OCI-LY7 (cell line): ENCODE measurements around the gene EMX2. TPM values are rescaled to one million over a fixed set of nuclear protein-coding genes. Genes with fewer than 3 reads are reported as not detected.

Experiments used
- BruUV-seq: library from RNA; stranded (reverse); fragments of 400-500 nt; replicated peaks from 2 replicates; lab custom pipeline; 2021; lab: Mats Ljungman, UMichigan
- CTCF ChIA-PET: fragments of 300-600 bp; sonication (Branson Sonifier 250); formaldehyde crosslinking; loops from one replicate; lab custom pipeline; 2022; ENCODE audit warnings: antibody characterized with exemption; ENCODE audit not compliant: unreplicated experiment; lab: Charles Lee
- POLR2A ChIA-PET: fragments of 300-600 bp; sonication (Branson Sonifier 250); formaldehyde crosslinking; loops from one replicate; lab custom pipeline; 2022; ENCODE audit warnings: antibody characterized with exemption; lab: Charles Lee
- DNase-seq: peaks from one replicate; pipeline ENCODE4 v3.0.0-alpha.2; 2015; ENCODE audit warnings: low spot score
- H2AFZ ChIP-seq: fragments of 200-600 bp; sonication (generic), shearing (Covaris generic); 2 replicates; pipeline ENCODE4 v1.6.1; 2014; ENCODE audit warnings: mild to moderate bottlenecking, antibody characterized with exemption, low read length, moderate library complexity
- H3K27ac ChIP-seq: fragments of 200-600 bp; sonication (generic); 2 replicates; pipeline ENCODE4 v1.5.1; 2014; ENCODE audit warnings: mixed run types, low read depth, mild to moderate bottlenecking, moderate library complexity, low read length, inconsistent platforms; ENCODE audit not compliant: poor library complexity, severe bottlenecking
- H3K36me3 ChIP-seq: fragments of 200-600 bp; sonication (generic); 2 replicates; pipeline ENCODE4 v1.6.1; 2014; ENCODE audit warnings: mild to moderate bottlenecking, antibody characterized with exemption, low read length, moderate library complexity, mixed read lengths; ENCODE audit not compliant: insufficient read depth
- H3K4me1 ChIP-seq: fragments of 200-600 bp; sonication (generic); 2 replicates; pipeline ENCODE4 v1.5.1; 2014; ENCODE audit warnings: mild to moderate bottlenecking, low read length; ENCODE audit not compliant: insufficient read depth, poor library complexity, severe bottlenecking
- H3K4me2 ChIP-seq: fragments of 200-600 bp; sonication (generic); 2 replicates; pipeline ENCODE4 v1.6.1; 2014; ENCODE audit warnings: mild to moderate bottlenecking, low read length
- H3K4me3 ChIP-seq: fragments of 200-600 bp; sonication (generic); 2 replicates; pipeline ENCODE4 v1.5.1; 2014; ENCODE audit warnings: mild to moderate bottlenecking, low read depth, low read length; ENCODE audit not compliant: poor library complexity, severe bottlenecking
- H3K79me2 ChIP-seq: fragments of 200-600 bp; sonication (generic); 2 replicates; pipeline ENCODE4 v1.6.1; 2016; ENCODE audit warnings: low read depth, mild to moderate bottlenecking, low read length, moderate library complexity, mixed read lengths; ENCODE audit not compliant: insufficient read depth
- H3K9me2 ChIP-seq: fragments of 200-600 bp; sonication (generic); 2 replicates; pipeline ENCODE4 v1.6.1; 2016; ENCODE audit warnings: mild to moderate bottlenecking, low read length, mixed read lengths; ENCODE audit not compliant: insufficient read depth
- H3K9me3 ChIP-seq: fragments of 200-600 bp; sonication (generic); 2 replicates; pipeline ENCODE4 v1.6.1; 2014; ENCODE audit warnings: mild to moderate bottlenecking, mixed run types, low read length, mixed read lengths
- H4K20me1 ChIP-seq: fragments of 200-600 bp; sonication (generic); 2 replicates; pipeline ENCODE4 v1.6.1; 2014; ENCODE audit warnings: mild to moderate bottlenecking, antibody characterized with exemption, low read length, moderate library complexity, mixed read lengths; ENCODE audit not compliant: insufficient read depth
- EZH2phosphoT487 ChIP-seq: fragments of 200-600 bp; sonication (generic); IDR thresholded peaks from 2 replicates; pipeline ENCODE4 v1.6.1; 2018; ENCODE audit warnings: low read depth, borderline replicate concordance, mild to moderate bottlenecking, mixed run types, antibody characterized with exemption, low read length, moderate library complexity, mixed read lengths
- intact Hi-C: fragments of 100-400 bp; cut with micrococcal nuclease; formaldehyde crosslinking; loops from one replicate; pipeline ENCODE4 v1.10.0; 2022; ENCODE audit not compliant: unreplicated experiment
- total RNA-seq, 2 experiments: library from RNA; depleted of rRNA in 1 of 2; stranded (reverse); fragments of >200 nt in 1 of 2; shearing (Covaris generic) in 1 of 2; gene quantifications; 2 replicates each; pipeline ENCODE4 v1.2.3, GENCODE V29; 2014 to 2022
- TF ChIP-seq, protein P1 (sequence below): fragments of 200-600 bp; sonication (generic); conservative IDR thresholded peaks from 2 replicates; pipeline ENCODE4 v1.5.1; 2014; ENCODE audit warnings: mild to moderate bottlenecking, antibody characterized with exemption, low read length, moderate library complexity, mixed read lengths

Gene EMX2
- total RNA-seq, 2 experiments from 2014 or later: not detected

DNA sequence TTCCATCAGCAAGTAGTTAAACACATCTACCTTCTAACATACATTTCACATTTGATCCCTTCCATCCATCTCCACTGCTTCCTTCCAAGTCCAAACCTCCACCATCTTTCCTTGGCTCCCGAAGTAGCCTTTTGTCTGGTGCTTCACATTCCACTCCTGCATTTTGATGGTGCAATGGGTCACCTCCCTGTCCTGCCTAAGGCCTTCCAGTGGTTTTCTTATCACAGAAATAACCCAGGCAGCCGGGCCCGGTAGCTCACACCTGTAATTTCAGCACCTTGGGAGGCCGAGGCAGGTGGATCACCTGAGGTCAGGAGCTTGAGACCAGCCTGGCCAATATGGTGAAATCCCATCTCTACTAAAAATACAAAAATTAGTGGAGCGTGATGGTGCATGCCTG, 44.5 kb downstream of the EMX2 start:
- Histone ChIP-seq H2AFZ (no peak overlapping the region), H3K4me3 (no peak overlapping the region), H3K4me2 (no peak overlapping the region), H3K79me2 (no peaks in the 10 kb centered on the region), H3K9me3 (no peaks in the 10 kb centered on the region), H3K9me2 (no peaks in the 10 kb centered on the region), H3K27ac (no peak overlapping the region), H4K20me1 (no peaks in the 10 kb centered on the region), H3K4me1 (no peaks in the 10 kb centered on the region), H3K36me3 (no peaks in the 10 kb centered on the region)
- CTCF ChIA-PET: no interaction called here
- intact Hi-C loops: no loop called here
- BruUV-seq: no TSS peak
- TF ChIP-seq, protein P1, sequence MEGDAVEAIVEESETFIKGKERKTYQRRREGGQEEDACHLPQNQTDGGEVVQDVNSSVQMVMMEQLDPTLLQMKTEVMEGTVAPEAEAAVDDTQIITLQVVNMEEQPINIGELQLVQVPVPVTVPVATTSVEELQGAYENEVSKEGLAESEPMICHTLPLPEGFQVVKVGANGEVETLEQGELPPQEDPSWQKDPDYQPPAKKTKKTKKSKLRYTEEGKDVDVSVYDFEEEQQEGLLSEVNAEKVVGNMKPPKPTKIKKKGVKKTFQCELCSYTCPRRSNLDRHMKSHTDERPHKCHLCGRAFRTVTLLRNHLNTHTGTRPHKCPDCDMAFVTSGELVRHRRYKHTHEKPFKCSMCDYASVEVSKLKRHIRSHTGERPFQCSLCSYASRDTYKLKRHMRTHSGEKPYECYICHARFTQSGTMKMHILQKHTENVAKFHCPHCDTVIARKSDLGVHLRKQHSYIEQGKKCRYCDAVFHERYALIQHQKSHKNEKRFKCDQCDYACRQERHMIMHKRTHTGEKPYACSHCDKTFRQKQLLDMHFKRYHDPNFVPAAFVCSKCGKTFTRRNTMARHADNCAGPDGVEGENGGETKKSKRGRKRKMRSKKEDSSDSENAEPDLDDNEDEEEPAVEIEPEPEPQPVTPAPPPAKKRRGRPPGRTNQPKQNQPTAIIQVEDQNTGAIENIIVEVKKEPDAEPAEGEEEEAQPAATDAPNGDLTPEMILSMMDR: no peak
- no peak for TF ChIP-seq EZH2phosphoT487
- DNase-seq: no peak
- POLR2A ChIA-PET: no interaction called here

DNA sequence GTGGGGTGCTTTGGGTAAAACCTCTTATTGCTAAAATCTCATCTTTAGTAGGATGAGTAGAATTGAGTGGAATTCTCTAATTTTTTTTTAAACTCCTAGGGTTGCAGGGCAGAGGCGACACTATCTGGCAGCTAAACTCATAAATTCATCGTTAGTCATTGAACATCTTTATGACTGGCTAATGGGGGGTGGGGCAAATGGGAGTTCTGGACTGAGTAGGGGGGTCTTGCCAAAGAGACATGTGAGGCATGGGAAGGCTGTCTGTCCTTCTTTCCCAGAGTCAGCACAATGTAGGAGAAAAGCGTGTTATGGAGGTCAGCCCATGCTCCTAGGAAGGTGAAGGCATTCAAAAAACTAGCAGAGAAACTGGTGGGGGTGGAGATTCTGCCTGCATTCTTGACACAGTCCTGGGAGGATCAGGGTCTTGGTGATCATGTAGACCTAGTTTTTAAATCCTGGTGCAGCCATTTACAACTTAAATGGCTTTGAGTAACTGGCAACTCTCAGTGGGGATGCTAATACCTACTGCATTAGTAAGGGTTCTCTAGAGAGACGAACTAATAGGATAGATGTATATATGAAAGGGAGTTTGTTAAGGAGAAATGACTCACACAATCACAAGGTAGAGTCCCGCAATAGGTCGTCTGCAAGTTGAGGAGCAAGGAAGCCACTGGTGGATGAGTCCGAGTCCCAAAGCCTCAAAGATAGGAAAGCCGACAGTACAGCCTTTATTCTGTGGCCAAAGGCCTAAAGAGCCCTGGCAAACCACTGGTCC, 47.7 kb downstream of the EMX2 start:
- POLR2A ChIA-PET: interaction anchor here (0.6 kb wide), 2 partner anchors 36 to 372 kb away, joined by 3 to 8 read pairs; no protein-coding TSS in a partner anchor
- CTCF ChIA-PET: no interaction called here
- BruUV-seq: no TSS peak

More for the DNA sequence above, 47.7 kb downstream of the EMX2 start:
- no peak overlapping the region for H3K27ac ChIP-seq
- no peaks in the 10 kb centered on the region for H3K9me2 ChIP-seq
- no peaks in the 10 kb centered on the region for H3K4me1 ChIP-seq
- H3K4me2 ChIP-seq: no peak overlapping the region
- H4K20me1 ChIP-seq: no peaks in the 10 kb centered on the region
- H3K36me3 ChIP-seq: no peaks in the 10 kb centered on the region
- DNase-seq: no peak
- H2AFZ ChIP-seq: no peak overlapping the region
- H3K9me3 ChIP-seq: no peaks in the 10 kb centered on the region
- intact Hi-C loops: no loop called here
- H3K4me3 ChIP-seq: no peak overlapping the region
- no peaks in the 10 kb centered on the region for H3K79me2 ChIP-seq
- TF ChIP-seq, protein P1: no peak
- no peak for TF ChIP-seq EZH2phosphoT487
